ENCODE measurements around the gene CFAP57. TPM values are rescaled to one million over a fixed set of nuclear protein-coding genes. Genes with fewer than 3 reads are reported as not detected.

Gene CFAP57
- total RNA-seq, 1 donor from 2014 or later = not detected

GRCh38 chr1:43279666-43280065 lies 107.5 kb downstream of the CFAP57 start:
- H3K27me3 ChIP-seq = no peaks in the 10 kb centered on the region
- no peak for DNase-seq (ENCODE audit: extremely low spot score in 2 of 2)
- intact Hi-C loops (cut with DNase I) = no loop called here

GRCh38 chr1:43280692-43281091 lies 108.6 kb downstream of the CFAP57 start:
- no peak for DNase-seq (ENCODE audit: extremely low spot score in 2 of 2)

More at GRCh38 chr1:43279666-43280065, 107.5 kb downstream of the CFAP57 start:
- H3K4me3 ChIP-seq = no peak overlapping the region
- H3K36me3 ChIP-seq = no peaks in the 10 kb centered on the region
- no peaks in the 10 kb centered on the region for H3K9me3 ChIP-seq
- H3K27ac ChIP-seq = no peak overlapping the region
- H3K4me1 ChIP-seq = no peaks in the 10 kb centered on the region
- TF ChIP-seq POLR2AphosphoS5 (IDR thresholded peaks at IDR 0.05; ENCODE audit: insufficient read depth in 1 of 2, low read depth in 1 of 2) (no peak), POLR2A (IDR thresholded peaks at IDR 0.05) (no peak)

GRCh38 chr1:43282220-43283195 lies 110.4 kb downstream of the CFAP57 start:
- TF ChIP-seq POLR2AphosphoS5 (IDR thresholded peaks at IDR 0.05; ENCODE audit: insufficient read depth in 1 of 2, low read depth in 1 of 2) = no peak
- no peak for TF ChIP-seq CTCF (IDR thresholded peaks at IDR 0.05)
- no peak for TF ChIP-seq POLR2A (IDR thresholded peaks at IDR 0.05)
- no peaks in the 10 kb centered on the region for H3K36me3 ChIP-seq
- no peak overlapping the region for H3K4me3 ChIP-seq
- H3K27ac ChIP-seq = no peak overlapping the region
- no peaks in the 10 kb centered on the region for H3K27me3 ChIP-seq
- H3K4me1 ChIP-seq = no peaks in the 10 kb centered on the region
- no peaks in the 10 kb centered on the region for H3K9me3 ChIP-seq
- DNase-seq (ENCODE audit: extremely low spot score in 2 of 2) = no peak
- intact Hi-C loops (cut with DNase I) = no loop called here

More at GRCh38 chr1:43280692-43281091, 108.6 kb downstream of the CFAP57 start:
- Histone ChIP-seq H3K4me3 (no peak overlapping the region), H3K9me3 (no peaks in the 10 kb centered on the region), H3K27ac (no peak overlapping the region), H3K4me1 (no peaks in the 10 kb centered on the region), H3K27me3 (no peaks in the 10 kb centered on the region), H3K36me3 (no peaks in the 10 kb centered on the region)
- no peak for TF ChIP-seq POLR2A (IDR thresholded peaks at IDR 0.05)
- no peak for TF ChIP-seq POLR2AphosphoS5 (IDR thresholded peaks at IDR 0.05; ENCODE audit: insufficient read depth in 1 of 2, low read depth in 1 of 2)
- TF ChIP-seq CTCF (IDR thresholded peaks at IDR 0.05) = no peak
- intact Hi-C loops (cut with DNase I) = no loop called here

- no peaks in the 10 kb centered on the region for H3K36me3 ChIP-seq
- H3K27ac ChIP-seq = no peak overlapping the region
- H3K27me3 ChIP-seq = no peaks in the 10 kb centered on the region
- DNase-seq (ENCODE audit: extremely low spot score in 2 of 2) = no peak
- H3K4me3 ChIP-seq = no peak overlapping the region
- intact Hi-C loops (cut with DNase I) = no loop called here
- no peaks in the 10 kb centered on the region for H3K9me3 ChIP-seq
- TF ChIP-seq POLR2A (IDR thresholded peaks at IDR 0.05) = no peak
- no peak for TF ChIP-seq CTCF (IDR thresholded peaks at IDR 0.05)
- TF ChIP-seq POLR2AphosphoS5 (IDR thresholded peaks at IDR 0.05; ENCODE audit: insufficient read depth in 1 of 2, low read depth in 1 of 2) = no peak
- no peaks in the 10 kb centered on the region for H3K4me1 ChIP-seq
These were observed 111.9 kb downstream of the CFAP57 start for GRCh38 chr1:43284065-43284464.

- intact Hi-C loops (cut with DNase I) = no loop called here
- no peaks in the 10 kb centered on the region for H3K9me3 ChIP-seq
- H3K4me1 ChIP-seq = no peaks in the 10 kb centered on the region
- H3K27ac ChIP-seq = no peak overlapping the region
- H3K4me3 ChIP-seq = peak overlapping the region in 1 of 2 donors; percentile 33
- DNase-seq (ENCODE audit: extremely low spot score in 2 of 2) = no peak
- no peaks in the 10 kb centered on the region for H3K27me3 ChIP-seq
- no peaks in the 10 kb centered on the region for H3K36me3 ChIP-seq
- TF ChIP-seq POLR2A (IDR thresholded peaks at IDR 0.05) (no peak), POLR2AphosphoS5 (IDR thresholded peaks at IDR 0.05; ENCODE audit: insufficient read depth in 1 of 2, low read depth in 1 of 2) (no peak), CTCF (IDR thresholded peaks at IDR 0.05) (no peak)
These were observed 112.5 kb downstream of the CFAP57 start for GRCh38 chr1:43284546-43285110.

Measured in vagina (tissue), 2 donors.